HEK293 (cell line): ENCODE measurements around the gene PRELID3B.

Experiments used
- ZNF132 ChIP-seq: fragments of 450-650 bp; formaldehyde crosslinking; IDR thresholded peaks from 2 replicates; pipeline ENCODE4 v1.5.1; 2017; ENCODE audit warnings: missing biosample characterization, missing genetic modification characterization, borderline replicate concordance
- ZNF202 ChIP-seq: fragments of 450-650 bp; formaldehyde crosslinking; IDR thresholded peaks from 2 replicates; pipeline ENCODE4 v1.5.1; 2016; ENCODE audit warnings: missing biosample characterization, missing genetic modification characterization, borderline replicate concordance
- ZNF324 ChIP-seq: fragments of 450-650 bp; formaldehyde crosslinking; IDR thresholded peaks from 2 replicates; pipeline ENCODE4 v1.5.1; 2016; ENCODE audit warnings: missing biosample characterization, missing genetic modification characterization
- ZNF544 ChIP-seq: fragments of 450-650 bp; formaldehyde crosslinking; IDR thresholded peaks from 2 replicates; pipeline ENCODE4 v1.5.0; 2017; ENCODE audit warnings: missing biosample characterization, missing genetic modification characterization
- TF ChIP-seq, protein P1 (sequence below): fragments of 450-650 bp; formaldehyde crosslinking; IDR thresholded peaks from 2 replicates; pipeline ENCODE4 v1.5.1; 2016; ENCODE audit warnings: missing biosample characterization, missing genetic modification characterization
- TF ChIP-seq, protein P2 (sequence below): fragments of 450-650 bp; formaldehyde crosslinking; IDR thresholded peaks from 2 replicates; pipeline ENCODE4 v1.5.1; 2016; ENCODE audit warnings: missing biosample characterization, missing genetic modification characterization

DNA sequence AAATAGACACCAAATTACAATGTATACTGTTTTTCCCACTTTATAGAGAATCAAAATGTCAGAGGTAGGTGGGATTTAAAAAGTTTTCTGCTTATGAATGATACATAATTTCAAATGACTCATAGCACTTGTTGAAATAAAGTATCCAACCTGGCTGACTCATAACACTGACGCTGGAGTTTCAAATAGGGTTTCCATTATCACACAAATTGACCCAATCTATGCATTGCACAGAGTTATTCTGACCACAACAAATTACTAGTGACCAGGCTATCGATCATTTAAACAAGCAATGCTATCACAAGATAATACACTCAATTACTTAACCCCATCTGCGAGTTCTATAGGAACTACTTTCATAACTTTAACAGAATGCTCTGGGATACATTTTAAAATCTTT is 31.9 kb upstream of the PRELID3B start:
- TF ChIP-seq, protein P1, sequence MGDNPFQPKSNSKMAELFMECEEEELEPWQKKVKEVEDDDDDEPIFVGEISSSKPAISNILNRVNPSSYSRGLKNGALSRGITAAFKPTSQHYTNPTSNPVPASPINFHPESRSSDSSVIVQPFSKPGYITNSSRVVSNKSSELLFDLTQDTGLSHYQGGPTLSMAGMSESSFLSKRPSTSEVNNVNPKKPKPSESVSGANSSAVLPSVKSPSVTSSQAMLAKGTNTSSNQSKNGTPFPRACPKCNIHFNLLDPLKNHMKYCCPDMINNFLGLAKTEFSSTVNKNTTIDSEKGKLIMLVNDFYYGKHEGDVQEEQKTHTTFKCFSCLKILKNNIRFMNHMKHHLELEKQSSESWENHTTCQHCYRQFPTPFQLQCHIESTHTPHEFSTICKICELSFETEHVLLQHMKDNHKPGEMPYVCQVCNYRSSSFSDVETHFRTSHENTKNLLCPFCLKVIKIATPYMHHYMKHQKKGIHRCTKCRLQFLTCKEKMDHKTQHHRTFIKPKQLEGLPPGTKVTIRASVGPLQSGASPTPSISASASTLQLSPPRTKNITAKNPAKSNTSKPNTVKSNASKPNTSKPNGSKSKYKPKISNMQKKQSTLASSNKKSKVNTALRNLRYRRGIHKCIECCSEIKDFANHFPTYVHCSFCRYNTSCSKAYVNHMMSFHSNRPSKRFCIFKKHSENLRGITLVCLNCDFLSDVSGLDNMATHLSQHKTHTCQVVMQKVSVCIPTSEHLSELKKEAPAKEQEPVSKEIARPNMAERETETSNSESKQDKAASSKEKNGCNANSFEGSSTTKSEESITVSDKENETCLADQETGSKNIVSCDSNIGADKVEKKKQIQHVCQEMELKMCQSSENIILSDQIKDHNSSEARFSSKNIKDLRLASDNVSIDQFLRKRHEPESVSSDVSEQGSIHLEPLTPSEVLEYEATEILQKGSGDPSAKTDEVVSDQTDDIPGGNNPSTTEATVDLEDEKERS (tag by site-specific recombination), result no peak
- no peak for TF ChIP-seq ZNF132 (tag by site-specific recombination)
- no peak for TF ChIP-seq ZNF202 (tag by site-specific recombination)
- no peak for TF ChIP-seq ZNF544 (tag by site-specific recombination)
- TF ChIP-seq, protein P2, sequence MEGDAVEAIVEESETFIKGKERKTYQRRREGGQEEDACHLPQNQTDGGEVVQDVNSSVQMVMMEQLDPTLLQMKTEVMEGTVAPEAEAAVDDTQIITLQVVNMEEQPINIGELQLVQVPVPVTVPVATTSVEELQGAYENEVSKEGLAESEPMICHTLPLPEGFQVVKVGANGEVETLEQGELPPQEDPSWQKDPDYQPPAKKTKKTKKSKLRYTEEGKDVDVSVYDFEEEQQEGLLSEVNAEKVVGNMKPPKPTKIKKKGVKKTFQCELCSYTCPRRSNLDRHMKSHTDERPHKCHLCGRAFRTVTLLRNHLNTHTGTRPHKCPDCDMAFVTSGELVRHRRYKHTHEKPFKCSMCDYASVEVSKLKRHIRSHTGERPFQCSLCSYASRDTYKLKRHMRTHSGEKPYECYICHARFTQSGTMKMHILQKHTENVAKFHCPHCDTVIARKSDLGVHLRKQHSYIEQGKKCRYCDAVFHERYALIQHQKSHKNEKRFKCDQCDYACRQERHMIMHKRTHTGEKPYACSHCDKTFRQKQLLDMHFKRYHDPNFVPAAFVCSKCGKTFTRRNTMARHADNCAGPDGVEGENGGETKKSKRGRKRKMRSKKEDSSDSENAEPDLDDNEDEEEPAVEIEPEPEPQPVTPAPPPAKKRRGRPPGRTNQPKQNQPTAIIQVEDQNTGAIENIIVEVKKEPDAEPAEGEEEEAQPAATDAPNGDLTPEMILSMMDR (tag by site-specific recombination), result no peak
- TF ChIP-seq ZNF324 (tag by site-specific recombination), result no peak
